ENCODE results near the gene CARNS1.

GRCh38 chr11:67415501-67416304 is at the start of gene CARNS1:
- no peak for TF ChIP-seq RARB (CRISPR knock-in tag; IDR thresholded peaks at IDR 0.05)
- TF ChIP-seq, protein P1, sequence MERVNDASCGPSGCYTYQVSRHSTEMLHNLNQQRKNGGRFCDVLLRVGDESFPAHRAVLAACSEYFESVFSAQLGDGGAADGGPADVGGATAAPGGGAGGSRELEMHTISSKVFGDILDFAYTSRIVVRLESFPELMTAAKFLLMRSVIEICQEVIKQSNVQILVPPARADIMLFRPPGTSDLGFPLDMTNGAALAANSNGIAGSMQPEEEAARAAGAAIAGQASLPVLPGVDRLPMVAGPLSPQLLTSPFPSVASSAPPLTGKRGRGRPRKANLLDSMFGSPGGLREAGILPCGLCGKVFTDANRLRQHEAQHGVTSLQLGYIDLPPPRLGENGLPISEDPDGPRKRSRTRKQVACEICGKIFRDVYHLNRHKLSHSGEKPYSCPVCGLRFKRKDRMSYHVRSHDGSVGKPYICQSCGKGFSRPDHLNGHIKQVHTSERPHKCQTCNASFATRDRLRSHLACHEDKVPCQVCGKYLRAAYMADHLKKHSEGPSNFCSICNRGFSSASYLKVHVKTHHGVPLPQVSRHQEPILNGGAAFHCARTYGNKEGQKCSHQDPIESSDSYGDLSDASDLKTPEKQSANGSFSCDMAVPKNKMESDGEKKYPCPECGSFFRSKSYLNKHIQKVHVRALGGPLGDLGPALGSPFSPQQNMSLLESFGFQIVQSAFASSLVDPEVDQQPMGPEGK (CRISPR knock-in tag; IDR thresholded peaks at IDR 0.05; ENCODE audit: borderline replicate concordance): no peak
- TF ChIP-seq, protein P2, sequence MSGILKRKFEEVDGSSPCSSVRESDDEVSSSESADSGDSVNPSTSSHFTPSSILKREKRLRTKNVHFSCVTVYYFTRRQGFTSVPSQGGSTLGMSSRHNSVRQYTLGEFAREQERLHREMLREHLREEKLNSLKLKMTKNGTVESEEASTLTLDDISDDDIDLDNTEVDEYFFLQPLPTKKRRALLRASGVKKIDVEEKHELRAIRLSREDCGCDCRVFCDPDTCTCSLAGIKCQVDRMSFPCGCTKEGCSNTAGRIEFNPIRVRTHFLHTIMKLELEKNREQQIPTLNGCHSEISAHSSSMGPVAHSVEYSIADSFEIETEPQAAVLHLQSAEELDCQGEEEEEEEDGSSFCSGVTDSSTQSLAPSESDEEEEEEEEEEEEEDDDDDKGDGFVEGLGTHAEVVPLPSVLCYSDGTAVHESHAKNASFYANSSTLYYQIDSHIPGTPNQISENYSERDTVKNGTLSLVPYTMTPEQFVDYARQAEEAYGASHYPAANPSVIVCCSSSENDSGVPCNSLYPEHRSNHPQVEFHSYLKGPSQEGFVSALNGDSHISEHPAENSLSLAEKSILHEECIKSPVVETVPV (CRISPR knock-in tag; IDR thresholded peaks at IDR 0.05): no peak
- TF ChIP-seq ESRRG (CRISPR knock-in tag; IDR thresholded peaks at IDR 0.05): no peak
- TF ChIP-seq ZC3H10 (CRISPR knock-in tag; IDR thresholded peaks at IDR 0.05): no peak
- no peak for TF ChIP-seq BACH2 (CRISPR knock-in tag; IDR thresholded peaks at IDR 0.05; ENCODE audit: borderline replicate concordance)
- TF ChIP-seq ZFP30 (CRISPR knock-in tag; IDR thresholded peaks at IDR 0.05): no peak
- TF ChIP-seq ZFP3 (CRISPR knock-in tag; IDR thresholded peaks at IDR 0.05): no peak
- TF ChIP-seq, protein P3, sequence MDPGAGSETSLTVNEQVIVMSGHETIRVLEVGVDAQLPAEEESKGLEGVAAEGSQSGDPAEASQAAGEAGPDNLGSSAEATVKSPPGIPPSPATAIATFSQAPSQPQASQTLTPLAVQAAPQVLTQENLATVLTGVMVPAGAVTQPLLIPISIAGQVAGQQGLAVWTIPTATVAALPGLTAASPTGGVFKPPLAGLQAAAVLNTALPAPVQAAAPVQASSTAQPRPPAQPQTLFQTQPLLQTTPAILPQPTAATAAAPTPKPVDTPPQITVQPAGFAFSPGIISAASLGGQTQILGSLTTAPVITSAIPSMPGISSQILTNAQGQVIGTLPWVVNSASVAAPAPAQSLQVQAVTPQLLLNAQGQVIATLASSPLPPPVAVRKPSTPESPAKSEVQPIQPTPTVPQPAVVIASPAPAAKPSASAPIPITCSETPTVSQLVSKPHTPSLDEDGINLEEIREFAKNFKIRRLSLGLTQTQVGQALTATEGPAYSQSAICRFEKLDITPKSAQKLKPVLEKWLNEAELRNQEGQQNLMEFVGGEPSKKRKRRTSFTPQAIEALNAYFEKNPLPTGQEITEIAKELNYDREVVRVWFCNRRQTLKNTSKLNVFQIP (CRISPR knock-in tag; IDR thresholded peaks at IDR 0.05; ENCODE audit: borderline replicate concordance, low read depth): no peak
- TF ChIP-seq CREB5 (CRISPR knock-in tag; IDR thresholded peaks at IDR 0.05; ENCODE audit: low read depth): no peak

Data from SK-N-SH treated with all-trans-retinoic acid at 6 μM for 48 hours (cell line).